ENCODE results near the gene C10orf90.

GRCh38 chr10:126561921-126562680 is 108.4 kb downstream of the C10orf90 start:
- TF ChIP-seq, protein P1, sequence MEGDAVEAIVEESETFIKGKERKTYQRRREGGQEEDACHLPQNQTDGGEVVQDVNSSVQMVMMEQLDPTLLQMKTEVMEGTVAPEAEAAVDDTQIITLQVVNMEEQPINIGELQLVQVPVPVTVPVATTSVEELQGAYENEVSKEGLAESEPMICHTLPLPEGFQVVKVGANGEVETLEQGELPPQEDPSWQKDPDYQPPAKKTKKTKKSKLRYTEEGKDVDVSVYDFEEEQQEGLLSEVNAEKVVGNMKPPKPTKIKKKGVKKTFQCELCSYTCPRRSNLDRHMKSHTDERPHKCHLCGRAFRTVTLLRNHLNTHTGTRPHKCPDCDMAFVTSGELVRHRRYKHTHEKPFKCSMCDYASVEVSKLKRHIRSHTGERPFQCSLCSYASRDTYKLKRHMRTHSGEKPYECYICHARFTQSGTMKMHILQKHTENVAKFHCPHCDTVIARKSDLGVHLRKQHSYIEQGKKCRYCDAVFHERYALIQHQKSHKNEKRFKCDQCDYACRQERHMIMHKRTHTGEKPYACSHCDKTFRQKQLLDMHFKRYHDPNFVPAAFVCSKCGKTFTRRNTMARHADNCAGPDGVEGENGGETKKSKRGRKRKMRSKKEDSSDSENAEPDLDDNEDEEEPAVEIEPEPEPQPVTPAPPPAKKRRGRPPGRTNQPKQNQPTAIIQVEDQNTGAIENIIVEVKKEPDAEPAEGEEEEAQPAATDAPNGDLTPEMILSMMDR (IDR thresholded peaks at IDR 0.05) = no peak
- no peak for TF ChIP-seq POLR2A (IDR thresholded peaks at IDR 0.05)
- no peak for TF ChIP-seq EP300 (IDR thresholded peaks at IDR 0.05)
